ENCODE results near the gene GSTCD.

DNA sequence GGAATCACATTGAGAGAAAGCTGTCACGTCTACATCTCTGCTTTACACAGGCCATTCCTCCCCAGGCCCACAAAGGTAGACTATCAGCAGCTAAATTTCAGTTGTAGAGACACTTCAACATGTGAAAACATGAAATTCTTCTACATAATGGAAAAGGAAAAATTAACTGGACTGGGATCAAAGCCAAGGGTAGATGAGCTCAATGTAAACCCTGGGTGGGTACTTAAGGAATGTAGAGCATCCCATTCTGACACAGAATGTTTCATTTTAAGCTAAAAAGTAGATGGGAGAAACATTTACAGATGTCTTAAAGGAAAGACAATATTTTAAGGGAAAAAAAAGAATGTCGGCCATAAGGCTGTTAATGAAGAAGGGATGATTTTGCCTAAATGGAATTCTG is 135.4 kb downstream of the GSTCD start:
- TF ChIP-seq, protein P1, sequence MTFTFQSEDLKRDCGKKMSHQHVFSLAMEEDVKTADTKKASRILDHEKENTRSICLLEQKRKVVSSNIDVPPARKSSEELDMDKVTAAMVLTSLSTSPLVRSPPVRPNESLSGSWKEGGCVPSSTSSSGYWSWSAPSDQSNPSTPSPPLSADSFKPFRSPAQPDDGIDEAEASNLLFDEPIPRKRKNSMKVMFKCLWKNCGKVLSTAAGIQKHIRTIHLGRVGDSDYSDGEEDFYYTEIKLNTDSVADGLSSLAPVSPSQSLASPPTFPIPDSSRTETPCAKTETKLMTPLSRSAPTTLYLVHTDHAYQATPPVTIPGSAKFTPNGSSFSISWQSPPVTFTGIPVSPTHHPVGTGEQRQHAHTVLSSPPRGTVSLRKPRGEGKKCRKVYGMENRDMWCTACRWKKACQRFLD (tag by site-specific recombination; IDR thresholded peaks at IDR 0.05): no peak
- TF ChIP-seq ZNF391 (tag by site-specific recombination; IDR thresholded peaks at IDR 0.05; ENCODE audit: borderline replicate concordance, low read depth) (no peak), ZNF2 (tag by site-specific recombination; IDR thresholded peaks at IDR 0.05) (no peak), ZNF629 (tag by site-specific recombination; IDR thresholded peaks at IDR 0.05) (no peak), ZNF335 (tag by site-specific recombination; conservative IDR thresholded peaks at IDR 0.05) (no peak), KLF1 (tag by site-specific recombination; IDR thresholded peaks at IDR 0.05) (no peak), ZSCAN16 (tag by site-specific recombination; IDR thresholded peaks at IDR 0.05) (no peak), ZNF677 (tag by site-specific recombination; IDR thresholded peaks at IDR 0.05) (no peak), ZNF350 (tag by site-specific recombination; IDR thresholded peaks at IDR 0.05) (no peak), OSR2 (tag by site-specific recombination; IDR thresholded peaks at IDR 0.05) (no peak), ZBTB17 (tag by site-specific recombination; IDR thresholded peaks at IDR 0.05) (no peak)
- TF ChIP-seq, protein P2, sequence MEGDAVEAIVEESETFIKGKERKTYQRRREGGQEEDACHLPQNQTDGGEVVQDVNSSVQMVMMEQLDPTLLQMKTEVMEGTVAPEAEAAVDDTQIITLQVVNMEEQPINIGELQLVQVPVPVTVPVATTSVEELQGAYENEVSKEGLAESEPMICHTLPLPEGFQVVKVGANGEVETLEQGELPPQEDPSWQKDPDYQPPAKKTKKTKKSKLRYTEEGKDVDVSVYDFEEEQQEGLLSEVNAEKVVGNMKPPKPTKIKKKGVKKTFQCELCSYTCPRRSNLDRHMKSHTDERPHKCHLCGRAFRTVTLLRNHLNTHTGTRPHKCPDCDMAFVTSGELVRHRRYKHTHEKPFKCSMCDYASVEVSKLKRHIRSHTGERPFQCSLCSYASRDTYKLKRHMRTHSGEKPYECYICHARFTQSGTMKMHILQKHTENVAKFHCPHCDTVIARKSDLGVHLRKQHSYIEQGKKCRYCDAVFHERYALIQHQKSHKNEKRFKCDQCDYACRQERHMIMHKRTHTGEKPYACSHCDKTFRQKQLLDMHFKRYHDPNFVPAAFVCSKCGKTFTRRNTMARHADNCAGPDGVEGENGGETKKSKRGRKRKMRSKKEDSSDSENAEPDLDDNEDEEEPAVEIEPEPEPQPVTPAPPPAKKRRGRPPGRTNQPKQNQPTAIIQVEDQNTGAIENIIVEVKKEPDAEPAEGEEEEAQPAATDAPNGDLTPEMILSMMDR (tag by site-specific recombination; IDR thresholded peaks at IDR 0.05): no peak
- TF ChIP-seq, protein P3, sequence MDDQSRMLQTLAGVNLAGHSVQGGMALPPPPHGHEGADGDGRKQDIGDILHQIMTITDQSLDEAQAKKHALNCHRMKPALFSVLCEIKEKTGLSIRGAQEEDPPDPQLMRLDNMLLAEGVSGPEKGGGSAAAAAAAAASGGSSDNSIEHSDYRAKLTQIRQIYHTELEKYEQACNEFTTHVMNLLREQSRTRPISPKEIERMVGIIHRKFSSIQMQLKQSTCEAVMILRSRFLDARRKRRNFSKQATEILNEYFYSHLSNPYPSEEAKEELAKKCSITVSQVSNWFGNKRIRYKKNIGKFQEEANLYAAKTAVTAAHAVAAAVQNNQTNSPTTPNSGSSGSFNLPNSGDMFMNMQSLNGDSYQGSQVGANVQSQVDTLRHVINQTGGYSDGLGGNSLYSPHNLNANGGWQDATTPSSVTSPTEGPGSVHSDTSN (CRISPR knock-in tag; IDR thresholded peaks at IDR 0.05): no peak
